ENCODE results near the gene RGL4.

DNA sequence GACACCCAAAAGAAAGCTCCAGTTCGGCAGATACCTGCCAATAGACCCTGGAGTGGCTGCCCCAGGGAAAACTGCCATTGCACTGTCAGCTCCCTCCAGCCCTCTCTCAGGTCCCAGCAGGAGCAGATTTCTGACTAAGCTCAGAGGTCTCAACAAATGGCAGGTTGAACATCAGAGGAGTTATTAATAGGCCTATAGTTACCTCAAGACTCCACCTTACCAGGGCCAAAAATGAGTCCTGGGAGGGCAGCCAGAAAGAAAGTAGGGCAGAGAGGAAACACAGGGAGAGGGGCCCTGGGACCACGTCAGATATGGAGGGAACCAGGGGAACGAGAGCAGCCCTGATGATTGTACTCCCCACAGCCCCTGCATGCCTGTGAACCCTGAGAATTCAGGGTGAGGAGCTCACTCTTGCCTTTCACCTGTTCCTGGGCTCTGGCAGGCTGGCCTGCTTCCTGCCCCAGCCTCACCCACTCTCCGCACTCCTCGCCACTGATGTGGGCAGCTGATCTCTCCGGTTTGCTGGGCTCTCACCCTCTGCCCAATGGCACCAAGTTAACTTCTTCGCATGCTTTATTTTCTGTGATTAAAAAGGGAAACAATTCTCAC lies 4.3 kb upstream of the RGL4 start:
- TF ChIP-seq, protein P1, sequence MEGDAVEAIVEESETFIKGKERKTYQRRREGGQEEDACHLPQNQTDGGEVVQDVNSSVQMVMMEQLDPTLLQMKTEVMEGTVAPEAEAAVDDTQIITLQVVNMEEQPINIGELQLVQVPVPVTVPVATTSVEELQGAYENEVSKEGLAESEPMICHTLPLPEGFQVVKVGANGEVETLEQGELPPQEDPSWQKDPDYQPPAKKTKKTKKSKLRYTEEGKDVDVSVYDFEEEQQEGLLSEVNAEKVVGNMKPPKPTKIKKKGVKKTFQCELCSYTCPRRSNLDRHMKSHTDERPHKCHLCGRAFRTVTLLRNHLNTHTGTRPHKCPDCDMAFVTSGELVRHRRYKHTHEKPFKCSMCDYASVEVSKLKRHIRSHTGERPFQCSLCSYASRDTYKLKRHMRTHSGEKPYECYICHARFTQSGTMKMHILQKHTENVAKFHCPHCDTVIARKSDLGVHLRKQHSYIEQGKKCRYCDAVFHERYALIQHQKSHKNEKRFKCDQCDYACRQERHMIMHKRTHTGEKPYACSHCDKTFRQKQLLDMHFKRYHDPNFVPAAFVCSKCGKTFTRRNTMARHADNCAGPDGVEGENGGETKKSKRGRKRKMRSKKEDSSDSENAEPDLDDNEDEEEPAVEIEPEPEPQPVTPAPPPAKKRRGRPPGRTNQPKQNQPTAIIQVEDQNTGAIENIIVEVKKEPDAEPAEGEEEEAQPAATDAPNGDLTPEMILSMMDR (IDR thresholded peaks at IDR 0.05): no peak
- TF ChIP-seq EZH2 (IDR thresholded peaks at IDR 0.05; ENCODE audit: borderline replicate concordance, insufficient read depth, low read depth, low read length, poor library complexity, severe bottlenecking): no peak

Measured in B cell (primary cell).